ENCODE data around the gene JPH4.

JPH4 gene

DNA sequence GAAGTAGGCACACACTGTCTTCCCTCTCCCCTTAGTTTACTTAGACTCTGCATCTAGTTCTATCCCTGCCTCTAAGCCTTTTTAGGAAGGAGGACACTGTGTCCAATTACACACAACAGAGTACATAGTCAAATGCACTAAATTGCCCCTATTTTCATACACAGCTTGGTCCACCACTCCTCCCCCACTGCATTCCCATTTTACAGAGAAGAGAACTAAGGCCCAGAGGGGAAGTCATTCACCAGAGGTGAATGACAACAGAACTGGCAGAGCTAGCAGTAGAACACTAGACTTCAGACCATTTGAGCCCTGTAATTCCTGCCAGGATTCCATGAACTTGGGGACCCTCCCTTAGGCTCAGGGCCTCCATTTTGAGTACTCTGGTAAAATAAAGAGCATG, 1.1 kb upstream of the JPH4 start:
- DNase-seq (ENCODE audit: low spot score), result no peak

DNA sequence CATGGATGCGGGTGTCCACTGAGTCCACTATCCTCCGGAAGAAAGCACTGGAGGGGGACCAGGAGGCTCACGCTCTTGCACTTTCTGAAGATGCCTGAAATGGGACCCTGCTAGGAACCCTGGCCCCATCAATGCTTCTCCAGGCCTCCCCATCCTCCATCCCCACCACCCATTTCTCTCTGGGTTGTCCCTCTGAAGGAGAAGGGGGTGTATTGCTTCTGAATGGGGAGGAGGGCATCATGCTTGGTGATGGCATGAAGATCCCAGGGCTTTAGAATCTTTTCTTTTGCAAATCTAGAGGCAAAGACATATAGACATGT, 681 bp upstream of the JPH4 start:
- DNase-seq (ENCODE audit: low spot score), result no peak

DNA sequence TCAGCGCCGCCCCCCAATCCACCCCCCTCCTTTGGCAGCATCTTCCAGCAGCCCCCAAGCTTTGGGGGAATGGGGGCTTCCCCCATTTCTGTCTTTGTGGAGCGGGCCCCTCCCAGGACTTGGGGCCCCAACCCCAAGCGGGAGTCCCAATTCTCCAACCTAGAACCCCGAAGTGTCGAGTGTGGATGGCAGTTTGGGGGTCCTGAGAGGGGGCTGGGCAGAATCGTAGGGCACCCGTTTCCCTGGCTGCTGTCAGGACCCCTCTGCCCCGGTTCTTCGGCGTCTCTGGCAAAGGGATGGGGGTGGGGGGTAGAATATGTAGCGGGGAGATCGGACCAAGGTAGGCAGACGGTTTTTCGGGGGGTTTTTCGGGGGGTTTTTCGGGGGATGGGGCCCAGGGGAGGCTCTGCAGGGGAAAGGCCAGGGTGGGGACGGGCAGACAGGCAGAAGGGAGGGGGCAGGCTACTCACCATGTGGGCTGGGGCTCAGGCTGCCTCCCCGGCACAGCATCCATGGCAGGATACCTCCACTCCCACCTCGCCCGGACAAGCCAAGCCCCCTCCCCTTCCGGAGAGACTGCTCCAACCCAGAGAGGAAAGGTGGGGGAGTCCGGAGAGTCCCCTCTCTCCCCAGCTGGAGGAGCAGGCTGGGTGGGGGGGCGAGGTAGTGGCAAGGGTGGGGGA, 739 bp downstream of the JPH4 start:
- DNase-seq (ENCODE audit: low spot score), result no peak

DNA sequence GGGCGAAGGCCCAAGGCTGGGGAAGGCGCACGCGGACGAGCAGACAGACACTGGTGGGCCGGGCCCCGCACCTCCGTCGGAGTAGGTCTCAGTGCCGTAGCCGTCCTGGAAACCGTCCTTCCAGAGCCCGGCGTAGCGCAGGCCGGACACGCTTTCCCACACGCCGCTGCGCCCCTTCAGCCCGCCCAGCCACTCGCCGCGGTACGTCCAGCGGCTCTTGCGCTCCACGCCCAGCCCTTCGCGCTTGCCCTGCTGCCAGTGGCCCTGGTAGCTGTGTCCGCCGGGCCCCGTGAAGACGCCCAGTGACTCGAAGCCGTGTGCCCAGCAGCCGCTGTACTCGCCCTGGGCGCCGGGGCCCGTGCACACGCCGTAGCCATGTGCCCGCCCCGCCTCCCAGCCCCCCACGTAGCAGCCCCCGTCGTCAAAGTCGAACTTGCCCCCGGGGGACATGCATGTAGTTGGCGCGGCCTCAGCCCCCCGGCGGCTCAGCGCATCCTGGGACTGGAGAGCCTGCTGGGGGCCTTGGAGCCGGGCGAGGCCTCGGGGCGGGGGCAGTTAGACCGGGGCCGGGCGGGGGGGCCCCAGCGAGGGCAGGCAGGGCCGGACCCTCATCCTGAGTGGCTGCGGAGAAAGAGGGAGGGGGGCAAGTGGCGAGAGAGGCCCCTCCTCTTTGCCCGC, 1.4 kb downstream of the JPH4 start:
- DNase-seq (ENCODE audit: low spot score), result no peak

DNA sequence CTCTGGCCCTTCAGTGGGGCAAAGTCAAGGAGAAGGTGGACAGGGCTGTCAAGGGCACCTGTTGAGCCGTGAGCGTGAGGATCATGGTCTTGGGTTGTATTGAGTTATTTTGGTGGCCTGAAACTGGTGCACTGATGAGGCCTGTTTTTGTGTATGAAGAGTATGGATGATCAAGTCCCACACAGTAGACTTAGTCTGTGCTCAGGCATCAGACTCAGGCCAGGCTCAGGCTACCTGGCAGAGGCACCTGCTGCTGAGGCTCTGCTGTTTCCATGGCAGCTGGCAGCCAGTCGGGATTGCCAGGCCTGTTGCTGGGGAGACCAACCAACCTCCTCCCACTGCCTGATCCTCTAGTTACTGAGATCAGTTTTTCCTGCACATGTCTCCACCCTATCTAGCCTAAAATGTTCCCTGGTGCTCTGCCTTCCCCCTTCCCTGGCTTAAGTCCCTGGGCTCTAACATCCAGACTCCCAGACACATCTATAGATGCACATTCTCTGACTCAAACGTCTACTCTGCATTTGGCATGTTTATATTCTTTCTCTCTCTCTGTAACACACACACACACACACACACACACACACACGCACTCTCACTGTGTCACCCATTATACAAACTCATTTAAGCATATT, 5.1 kb downstream of the JPH4 start:
- no peak for DNase-seq (ENCODE audit: low spot score)

DNA sequence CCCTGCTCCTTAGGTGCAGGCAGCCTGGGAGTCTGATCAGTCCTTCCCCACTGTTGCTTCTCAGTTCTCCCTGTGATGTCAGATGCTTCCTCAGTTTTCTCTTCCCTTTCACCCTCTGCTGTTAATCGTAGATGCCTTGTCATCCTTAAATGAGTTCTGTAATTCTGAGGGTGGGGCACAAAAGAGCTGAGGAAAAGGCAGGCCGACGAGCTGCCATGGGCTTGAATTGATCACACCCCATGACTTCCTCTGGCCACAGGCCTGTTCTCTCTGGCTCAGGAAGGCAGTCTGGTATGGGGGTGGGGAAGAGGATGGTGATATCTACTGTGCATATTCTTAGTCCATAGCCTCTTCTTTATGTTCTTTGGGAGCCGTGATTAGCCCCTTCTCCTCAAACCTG, 5.8 kb downstream of the JPH4 start:
- DNase-seq (ENCODE audit: low spot score), result no peak

DNA sequence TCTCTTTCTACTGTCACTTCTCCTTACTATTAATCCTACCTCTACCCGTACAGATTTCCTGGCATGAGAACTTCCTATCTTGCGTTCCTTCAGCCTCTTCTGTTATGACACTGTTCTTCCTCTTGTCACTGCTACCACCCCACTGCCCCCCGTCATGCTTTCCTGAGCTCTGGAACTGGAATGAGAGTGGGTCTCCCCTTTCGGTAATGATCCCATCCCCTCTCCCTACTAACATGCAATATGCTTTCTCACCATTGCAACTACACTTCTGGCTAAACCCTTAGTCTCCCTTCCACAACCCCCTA, 6.1 kb downstream of the JPH4 start:
- DNase-seq (ENCODE audit: low spot score), result no peak

DNA sequence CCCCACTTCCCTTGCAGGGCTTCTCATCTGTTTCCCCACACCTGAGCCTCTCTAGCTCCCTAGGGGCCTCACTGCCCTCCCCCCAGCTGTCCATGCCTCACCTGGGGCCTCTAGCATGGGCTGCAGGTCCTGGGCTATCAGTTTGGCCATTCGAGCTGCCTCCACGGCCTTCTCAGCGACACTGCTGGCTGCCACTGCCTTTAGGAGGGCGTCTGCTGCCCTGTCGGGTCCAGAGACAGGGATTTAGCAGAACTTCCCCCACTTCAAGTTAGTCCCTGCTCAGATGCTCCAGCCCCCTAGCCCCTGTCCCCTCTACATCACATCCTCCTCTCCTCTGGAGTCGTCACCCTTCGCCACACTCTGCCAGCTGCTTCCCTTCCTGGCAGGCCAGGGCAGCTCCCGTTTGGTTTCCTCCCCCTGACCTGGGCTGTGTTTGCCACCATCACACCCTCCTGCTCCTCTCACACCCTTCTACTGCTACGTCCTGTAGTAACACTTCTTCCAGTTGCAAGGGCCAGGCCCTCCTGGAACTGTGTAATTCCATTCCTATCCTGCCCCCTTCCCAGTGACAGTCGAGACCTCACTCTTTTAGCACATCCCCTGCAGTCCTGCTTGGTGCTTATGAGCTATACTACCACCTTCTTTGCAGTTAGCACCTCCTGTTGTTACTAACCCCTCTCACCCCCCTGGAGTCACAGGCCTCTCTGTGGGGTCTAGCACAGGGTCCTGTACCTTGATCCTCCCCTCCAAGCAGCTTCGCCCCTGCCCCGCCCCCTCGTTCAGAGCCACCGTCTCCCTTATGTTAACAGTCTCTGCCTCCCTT, 6.7 kb downstream of the JPH4 start:
- DNase-seq (ENCODE audit: low spot score), result no peak

DNA sequence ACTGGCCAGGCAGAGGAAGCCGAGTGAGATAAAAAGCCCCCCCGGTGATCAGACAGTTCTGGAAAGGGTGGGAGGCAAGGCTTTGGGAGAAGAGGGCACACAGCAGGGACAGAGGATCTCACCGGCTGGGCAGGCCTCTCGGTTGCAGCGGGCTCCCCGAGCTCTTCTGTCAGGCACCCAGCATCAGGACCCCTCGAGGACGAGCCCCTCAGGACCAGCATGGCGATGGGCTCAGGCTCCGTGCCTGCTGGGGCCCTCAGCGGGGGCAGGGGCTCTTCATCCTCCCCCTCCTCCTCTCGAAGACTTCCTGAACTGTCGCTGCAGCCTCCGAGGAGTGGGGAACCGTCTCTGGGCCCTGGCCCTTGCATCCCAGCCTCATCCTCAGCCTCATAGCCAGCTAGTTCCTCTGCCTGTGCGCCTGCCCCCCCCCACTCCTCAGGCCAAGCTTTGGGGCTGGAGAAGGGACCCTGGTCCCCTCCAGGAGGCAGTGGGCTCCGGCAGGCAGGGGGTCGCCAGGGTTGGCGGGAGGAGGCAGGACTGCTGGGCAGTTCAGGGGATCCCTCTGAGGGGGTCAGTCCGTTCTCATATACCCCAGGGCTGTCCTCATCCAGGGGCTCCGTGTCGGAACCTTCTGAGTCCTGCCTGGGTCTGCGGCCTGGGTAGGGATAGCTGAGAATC, 7.6 kb downstream of the JPH4 start:
- DNase-seq (ENCODE audit: low spot score), result no peak

DNA sequence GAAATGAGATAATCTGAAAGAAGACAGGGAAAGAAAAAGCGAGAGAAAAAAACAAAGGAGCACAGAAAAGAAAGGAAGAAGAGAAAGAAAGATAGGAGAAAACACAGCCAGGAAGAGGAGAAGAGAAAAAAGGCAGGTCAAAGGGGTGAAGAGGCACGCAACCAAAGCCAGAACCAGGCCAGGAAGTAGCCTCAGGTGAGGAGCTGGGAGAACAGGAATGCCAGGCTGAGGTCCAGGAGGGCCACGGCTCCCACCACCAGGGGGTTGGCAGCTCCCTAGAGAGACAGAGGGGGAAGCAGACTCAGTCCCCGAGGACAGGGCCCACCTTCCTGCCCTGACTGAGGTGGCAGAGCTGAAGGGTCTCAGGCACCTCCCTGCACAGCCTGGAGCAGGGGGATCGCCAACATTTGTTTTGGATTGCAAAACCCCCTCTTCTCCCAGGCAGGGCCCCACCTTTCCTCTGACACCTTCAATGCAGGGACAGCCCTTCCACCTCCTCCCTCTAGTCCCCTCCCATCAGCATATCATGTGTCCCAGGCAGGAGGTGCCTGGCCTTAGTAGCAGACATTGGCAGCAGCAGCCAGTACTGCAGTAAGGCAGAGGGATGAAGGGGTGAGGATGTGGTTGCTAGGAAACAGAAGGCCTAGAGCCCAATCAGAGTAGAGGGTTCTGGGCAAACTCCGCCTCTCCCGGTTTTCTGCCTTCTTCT, 9.0 kb downstream of the JPH4 start:
- DNase-seq (ENCODE audit: low spot score), result no peak

DNA sequence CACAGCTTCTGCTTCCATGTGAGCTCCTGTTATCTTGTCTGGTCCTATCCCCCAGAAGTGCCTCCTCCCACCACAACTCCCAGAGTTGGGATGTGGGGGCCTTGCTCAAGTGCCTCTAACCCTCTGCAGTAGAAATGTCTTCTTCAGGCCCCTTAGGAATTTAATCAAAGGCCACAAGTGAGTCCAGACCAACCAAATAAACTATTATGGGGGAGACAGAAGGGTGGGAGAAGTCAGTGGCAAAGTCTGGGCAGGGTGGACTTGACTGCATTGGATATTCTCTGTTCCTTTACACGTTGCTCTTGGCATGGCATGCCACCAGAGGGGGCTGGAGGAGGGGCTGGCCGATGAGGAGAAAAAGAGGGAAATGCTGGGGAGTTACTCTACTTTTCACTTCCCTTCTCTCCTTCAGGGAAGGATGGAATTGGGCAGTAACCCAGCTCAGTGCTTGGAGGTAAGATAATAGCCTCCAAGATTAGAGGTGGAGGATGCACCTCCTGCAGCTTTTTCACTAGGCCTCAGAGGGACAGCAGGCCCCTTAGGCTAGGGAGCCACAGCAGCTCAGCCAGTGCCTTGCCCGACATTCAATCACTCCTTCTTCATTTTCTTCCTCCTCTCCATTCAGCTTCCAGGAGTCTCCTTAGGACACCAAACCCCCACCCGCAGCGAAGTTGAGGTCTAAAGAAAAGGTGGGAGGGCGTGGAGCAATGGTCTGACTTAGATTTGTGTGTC, 9.8 kb downstream of the JPH4 start:
- no peak for DNase-seq (ENCODE audit: low spot score)

DNA sequence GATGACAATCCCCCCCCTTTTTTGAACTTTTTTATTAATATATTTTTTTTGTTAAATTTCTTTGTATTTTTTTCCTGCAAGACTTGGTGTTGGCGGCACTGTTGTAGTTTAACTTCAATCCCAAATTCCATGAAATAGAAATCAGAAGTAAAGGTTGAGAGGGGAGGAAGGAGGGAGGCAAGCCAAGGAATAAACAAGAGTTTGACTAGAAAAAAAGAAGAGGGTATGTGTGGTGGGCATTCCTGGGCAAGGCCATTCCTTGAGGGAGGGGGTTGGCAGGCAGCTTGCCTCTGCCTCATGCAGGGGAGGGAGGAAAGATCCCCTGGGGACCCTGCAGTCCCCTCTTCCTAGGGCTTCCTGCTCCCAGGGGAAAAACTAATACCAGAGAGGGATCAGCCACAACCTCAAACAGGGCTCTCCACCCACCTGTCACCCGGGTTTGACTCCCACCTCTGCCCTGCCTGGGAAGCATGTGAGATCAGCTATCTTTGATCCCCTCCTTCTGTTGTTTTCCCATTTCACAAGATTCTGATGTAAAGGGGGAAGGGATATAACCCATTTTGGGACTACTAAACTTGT, 10.5 kb downstream of the JPH4 start:
- DNase-seq (ENCODE audit: low spot score), result no peak

DNA sequence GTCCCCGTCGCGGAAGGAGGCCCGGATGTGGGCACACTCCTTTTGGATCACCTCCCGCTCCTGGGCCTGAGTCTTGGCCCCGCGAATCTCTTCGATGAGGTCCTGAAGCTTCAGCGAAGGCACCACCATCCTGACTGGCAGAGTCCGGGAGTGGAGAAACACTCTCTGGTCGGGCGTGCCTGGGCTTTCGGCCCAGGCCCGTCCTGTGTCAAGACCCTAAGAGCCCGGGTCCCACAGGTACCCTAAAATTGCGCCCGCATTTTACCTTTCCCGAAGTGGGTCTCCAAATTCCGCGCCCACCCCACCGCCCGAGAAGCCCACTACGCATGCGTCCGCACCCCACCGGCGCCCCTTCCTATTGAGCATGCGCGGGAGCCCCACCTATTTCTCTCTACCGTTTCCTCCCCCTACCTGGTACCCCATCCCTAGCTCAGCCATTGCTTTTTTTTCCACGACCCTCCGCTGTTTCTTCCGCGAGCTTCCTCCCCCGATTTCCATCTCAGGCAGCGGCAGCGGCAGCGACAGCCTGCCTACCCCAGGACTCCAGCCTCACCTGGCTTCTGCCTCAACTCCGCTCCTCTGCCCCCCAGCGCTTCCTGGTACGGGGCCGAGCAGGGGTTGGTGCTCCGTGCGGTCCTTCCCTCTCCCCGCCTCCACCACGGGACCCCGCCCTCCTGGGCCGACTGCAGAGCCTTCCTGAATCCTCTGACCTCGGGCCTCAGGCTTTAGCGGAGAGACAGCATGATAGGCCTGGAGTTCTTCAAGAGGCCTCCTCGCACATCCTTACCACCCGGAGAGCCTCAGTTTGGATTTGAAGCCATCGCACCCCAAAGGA, 11.2 kb downstream of the JPH4 start, which contains the start of gene AP1G2:
Gene AP1G2 (minus strand): TSS at position 606 of the 835 bp plus-strand sequence. CDS start 477 bp downstream, at position 129.
- DNase-seq (ENCODE audit: low spot score), result peak; percentile 49

DNA sequence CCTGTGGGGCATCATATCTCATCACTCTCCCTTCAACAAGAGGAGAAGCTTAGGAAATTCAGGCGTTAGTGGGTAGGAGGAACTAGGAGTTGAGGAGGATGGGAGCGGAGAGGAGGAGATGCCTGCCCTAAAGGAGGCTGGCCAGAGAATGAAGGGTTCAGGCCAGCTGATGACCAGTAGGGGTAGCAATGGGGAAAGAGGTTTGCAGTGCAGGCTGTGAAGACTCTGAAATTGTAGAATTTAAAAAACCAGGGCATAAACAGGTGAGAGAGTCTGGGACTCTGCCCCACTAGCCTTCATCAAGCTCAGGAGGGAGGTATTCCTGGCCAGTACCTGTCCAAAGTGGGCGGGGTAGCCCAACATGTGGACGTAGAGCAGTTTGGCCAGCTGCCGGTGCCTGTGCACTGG, 11.8 kb downstream of the JPH4 start:
- no peak for DNase-seq (ENCODE audit: low spot score)

DNA sequence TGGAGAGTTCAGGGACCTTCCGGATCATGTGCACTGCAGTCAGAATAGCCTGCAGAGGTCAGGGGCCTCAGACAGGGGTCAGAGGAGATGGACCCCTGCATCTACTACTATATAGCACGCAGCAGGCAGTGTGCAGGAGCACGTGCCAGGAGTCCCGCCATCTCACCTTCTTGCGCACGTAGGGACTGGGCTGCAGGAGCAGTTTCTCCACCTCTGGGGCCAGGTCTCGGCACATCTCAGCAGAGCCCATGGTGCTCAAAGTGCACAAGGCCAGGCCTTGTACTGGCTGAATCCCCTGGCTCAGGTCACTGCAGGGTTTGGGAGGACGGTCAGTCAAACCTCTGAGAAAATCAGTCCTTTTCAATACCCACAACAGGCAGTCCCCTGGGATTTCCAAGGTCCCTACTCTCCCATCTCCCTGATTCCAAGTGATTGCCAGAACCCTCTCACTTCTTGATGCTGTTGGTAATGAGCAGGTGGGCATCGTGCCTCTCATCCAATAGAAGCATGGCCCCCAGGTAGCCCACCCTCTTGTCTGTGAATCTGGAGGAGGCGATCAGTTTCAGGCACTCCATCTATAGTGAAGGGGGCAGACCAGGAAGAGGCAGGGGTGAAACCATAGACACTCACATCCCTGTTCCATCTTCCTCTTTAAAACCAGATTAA, 12.3 kb downstream of the JPH4 start:
- no peak for DNase-seq (ENCODE audit: low spot score)

DNA sequence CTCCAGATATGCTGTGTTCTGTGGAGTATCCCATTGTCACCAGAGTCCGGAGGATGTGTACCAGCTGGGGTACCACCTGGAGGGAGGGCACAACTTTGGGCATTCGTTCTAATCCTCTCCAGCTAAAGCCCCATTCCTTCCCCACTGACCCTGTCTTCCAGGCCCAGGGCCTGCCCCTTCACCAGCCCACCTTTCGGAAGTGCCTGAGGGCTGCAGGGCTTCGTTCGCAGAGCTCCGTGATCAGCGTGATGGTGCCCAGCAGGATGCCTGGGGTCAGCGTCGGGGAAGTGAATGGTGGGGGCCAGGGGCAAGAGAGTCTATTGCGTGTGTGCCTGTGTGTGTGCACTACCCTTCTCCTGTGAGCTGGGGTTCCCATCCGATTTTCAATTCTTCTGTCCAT, 13.0 kb downstream of the JPH4 start:
- no peak for DNase-seq (ENCODE audit: low spot score)

DNA sequence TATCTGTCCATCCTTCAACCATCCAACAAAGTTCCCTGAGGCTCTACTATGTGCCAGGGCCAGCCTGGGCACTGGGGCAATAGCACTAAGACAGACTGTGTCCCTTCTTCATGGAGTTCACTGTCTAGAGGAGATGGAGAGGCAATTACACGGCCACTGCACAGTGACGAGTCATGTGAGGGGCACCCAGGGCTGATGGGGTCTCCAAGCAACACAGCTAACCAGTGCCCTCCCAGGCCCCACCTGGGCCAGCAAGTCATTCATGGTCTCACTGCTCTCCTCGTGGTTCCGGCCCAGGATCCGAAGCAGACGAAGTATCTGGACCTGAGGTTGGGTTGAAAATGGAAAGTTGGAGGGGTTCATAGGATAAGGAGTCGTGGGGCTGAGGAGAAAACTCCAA, 13.7 kb downstream of the JPH4 start:
- DNase-seq (ENCODE audit: low spot score), result no peak

DNA sequence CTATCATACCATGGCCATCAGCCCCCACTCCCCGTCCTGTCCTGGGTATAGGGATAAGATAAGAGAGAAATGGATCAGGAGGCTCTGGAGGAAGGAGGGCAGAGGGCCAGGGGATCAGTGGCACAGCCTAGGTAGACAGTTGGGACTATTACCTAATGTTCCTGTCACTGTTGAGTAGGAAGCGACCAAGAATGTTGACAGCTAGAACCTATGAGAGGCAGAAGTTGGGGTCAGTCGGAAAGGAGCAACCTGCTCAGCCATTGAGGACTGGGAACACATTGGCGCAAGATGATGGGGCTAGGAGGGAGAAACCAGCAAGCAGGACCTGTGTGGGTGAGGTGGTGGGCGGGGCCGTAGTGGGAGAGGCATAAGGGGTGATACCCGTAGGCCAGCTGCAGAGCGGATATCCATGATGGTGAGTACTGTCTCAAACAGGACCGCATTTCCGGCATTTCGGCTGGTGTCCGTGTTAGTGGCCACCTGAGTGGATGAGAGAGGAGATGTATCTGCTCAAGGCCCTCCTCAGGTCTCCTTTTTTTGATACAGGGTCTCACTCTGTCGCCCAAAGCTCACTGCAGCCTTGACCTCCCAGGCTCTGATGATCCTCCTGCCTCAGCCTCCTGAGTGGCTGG, 14.3 kb downstream of the JPH4 start:
- DNase-seq (ENCODE audit: low spot score), result no peak

All from hematopoietic multipotent progenitor cell treated with erythropoietin and hydrocortisone succinate and interleukin-3 and kit ligand, for 17 days (in vitro differentiated cells).